Fibroblast of skin of abdomen (primary cell): Measurements from ENCODE around the gene OR11A1.
"Not testable (repeated sequence)": the region's sequence is repeated elsewhere in the genome, so short reads cannot be mapped to it uniquely, and the experiment has no call there.

ENCODE experiments used
- DNase-seq: peaks from one replicate; pipeline ENCODE4 v3.0.0-alpha.2; 2013

The OR11A1 gene

DNA sequence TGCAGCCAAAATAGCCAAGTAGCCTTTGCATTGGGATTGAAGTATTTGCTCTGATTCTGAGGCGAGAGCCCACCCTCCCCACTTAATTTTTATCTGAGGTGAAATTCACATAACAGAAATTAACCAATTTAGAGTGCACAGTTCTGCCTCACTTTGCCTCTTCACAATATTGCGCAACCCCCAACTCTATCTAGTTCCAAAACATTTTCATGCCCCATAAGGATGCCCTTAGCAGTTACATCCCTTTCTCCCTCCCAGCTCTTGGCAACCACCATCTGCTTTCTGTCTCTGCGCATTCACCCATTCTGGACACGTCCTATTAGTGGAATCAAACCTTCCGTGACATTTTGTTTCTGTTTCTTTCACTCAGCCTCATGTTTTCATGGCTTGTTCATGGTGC lies 21.9 kb upstream of the OR11A1 start:
- DNase-seq: no peak

DNA sequence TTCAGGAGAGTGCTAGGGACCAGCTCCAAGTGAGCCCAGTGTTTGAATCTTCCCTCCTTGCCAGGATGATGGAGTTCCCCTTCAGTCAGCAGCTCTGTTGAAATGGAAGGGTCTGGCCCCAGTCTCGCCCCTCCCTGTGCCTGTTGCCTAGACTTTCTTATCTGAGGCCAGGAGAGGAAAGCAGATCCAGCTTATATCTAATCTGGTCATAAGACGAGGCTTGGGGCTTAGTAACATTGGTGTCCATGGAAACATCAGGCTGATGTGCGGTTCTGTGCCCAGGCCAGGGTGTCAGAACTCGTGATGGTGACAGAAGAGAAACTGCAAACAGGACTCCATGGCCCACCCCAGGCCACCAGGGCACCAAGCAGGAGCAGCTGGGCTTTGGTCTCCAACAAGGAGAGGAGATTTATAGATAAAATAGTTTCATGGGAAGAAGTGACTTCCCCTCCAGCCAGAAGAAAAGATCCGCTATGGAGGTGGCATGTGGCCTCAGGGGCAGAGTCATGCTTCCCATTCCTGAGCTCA lies 21.1 kb upstream of the OR11A1 start:
- no peak for DNase-seq

DNA sequence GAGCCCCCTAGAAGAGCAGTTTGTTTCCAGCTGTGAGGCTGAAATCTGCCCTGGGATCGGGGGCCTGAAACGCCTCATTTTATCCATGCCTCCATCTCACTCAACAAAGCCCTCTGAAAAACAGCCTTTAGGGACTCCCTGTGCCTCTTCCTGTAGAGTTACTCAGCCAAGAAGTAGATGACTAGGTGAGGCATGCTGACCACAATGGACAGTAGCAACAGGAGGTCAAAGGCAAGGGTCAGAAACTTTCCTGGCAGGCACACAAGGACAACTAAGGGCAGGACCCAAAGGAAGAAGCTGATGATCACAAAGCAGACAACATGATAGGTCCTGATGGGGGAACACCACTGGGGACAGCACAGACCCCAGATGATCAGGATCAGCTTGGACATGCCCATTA lies 18.1 kb upstream of the OR11A1 start:
- DNase-seq: no peak

DNA sequence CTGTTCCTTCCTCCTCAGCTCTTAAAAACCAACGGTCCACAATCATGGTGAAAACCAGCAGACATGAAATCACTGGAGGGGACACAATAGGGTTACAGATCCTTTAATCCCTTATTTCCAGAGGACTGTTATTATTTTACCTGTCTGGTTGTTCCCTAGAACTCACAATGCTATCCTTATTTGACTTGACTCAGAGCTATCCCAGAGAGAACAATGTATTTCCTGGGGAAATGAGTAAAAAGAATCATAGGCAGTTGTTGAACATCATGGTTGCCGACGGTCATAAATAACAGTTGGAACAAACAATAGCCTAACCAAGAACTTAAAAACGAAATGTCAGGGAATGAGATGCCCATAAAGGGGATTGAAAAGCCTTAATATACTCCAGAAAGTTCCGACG lies 9.4 kb upstream of the OR11A1 start:
- DNase-seq: no peak

DNA sequence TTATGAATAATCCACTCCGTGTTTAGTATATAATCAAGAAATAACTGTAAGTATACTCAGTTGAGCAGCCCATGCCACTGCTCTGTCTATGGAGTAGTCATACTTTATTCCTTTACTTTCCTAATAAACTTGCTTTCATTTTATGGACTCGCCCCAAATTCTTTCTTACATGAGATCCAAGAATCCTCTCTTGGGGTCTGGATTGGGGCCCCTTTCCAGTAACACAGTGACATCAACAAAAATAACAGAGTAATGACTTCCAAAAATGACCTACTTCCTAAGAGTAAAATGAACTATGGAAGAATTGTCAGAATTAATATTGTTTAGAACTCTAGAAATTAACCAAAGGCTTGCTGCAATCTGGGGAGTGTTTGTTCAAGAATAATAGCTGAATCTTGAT lies 8.9 kb upstream of the OR11A1 start:
- DNase-seq: no peak

DNA sequence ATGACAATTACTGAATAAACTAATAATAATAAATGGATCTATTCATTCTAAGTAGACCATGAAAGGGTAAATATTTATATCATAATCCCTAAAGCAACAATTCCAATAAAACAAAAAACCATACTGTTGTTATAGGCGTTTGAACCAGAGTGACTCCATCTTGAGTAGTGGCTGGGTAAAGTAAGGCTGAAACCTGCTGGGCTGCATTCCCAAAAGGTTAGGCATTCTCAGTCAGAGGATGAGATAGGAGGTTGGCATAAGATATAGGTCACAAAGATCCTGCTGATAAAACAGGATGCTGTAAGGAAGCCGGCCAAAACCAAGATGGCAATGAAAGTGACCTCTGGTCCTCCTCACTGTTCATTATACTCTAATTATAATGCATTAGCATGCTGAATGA lies 8.4 kb upstream of the OR11A1 start:
- DNase-seq: no peak

DNA sequence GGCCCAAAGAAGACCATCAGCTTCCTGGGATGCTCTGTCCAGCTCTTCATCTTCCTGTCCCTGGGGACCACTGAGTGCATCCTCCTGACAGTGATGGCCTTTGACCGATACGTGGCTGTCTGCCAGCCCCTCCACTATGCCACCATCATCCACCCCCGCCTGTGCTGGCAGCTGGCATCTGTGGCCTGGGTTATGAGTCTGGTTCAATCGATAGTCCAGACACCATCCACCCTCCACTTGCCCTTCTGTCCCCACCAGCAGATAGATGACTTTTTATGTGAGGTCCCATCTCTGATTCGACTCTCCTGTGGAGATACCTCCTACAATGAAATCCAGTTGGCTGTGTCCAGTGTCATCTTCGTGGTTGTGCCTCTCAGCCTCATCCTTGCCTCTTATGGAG lies 5.2 kb upstream of the OR11A1 start:
- no peak for DNase-seq

DNA sequence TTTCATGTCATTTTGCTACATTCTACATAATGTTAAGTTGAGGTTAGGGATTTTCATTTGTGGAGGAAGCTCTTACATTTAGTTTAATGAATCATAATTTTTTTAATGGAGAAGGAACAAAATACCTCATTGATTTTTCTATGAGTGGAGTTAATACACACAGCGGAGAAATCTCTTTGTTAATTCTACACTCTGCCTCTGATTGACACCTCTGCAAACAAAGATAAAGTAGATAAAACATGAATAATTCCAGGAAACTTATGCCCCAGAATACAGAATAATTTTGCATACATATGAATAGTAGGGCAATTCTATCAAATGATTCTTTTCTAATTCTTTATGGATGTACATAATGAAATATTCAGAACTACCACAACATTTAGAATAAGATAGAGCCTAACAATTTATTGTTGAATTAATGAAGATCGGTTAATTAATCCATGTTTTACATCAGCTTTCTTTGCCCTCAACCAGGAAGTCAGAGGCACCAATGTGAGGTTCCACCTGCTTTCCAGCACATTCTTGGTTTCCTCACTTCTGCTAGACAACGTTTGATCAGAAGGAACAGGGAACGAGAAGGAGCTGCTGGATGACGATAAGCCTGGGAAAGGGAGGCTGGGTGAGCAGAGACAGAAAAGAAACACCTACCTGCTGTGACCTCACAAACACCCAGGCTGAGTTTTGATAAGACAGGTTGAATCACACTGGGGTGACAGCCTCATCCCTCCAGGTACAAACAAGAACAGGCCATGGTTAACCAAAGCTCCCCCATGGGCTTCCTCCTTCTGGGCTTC lies 4.3 kb upstream of the OR11A1 start:
- DNase-seq: no peak

DNA sequence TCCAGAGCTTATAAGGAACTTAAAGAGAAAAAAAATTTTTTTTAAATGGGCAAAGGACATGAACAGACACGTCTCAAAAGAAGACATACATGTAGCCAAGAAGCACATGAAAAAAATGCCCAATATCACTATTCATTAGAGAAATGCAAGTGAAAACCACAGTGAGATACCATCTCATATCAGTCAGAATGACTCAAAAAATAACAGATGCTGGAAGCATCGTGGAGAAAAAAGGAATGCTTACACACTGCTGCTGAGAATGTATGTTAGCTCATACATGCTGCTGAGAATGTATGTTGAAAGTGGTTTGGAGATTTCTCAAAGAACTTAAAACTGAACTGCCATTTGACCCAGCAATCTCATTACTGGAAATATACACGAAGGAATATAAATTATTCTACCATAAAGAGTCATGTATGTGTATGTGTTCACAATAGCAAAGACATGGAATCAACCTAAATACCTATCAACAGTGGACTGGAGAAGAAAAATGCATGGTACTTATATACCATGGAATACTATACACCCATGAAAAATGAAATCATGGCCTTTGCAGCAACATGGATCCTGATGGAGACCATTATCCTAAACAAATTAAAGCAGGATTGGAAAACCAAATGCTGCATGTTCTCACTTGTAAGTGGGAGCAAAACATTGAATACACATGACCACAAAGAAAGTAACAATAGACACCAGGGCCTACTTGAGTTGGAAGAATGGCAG lies 5.2 kb downstream of the OR11A1 start:
- no peak for DNase-seq

DNA sequence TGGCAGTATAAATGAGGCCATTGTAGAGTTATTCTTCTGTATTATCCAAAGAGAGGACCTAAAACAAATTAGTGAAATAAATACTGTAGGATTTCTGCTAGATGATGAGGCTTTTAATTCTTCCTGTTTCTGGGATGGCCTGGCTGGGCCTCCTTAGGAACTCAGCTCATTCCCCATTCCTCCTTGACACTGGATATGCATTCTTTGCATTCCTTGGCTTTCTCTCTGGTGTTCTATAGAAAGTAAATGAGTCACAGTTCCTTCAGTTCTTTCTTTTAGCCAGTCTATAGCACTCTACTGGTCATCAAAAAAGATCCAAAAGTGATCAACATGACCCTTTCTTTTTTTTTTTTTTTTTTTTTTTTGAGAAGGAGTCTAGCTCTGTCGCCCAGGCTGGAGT lies 9.2 kb downstream of the OR11A1 start:
- DNase-seq: no peak

DNA sequence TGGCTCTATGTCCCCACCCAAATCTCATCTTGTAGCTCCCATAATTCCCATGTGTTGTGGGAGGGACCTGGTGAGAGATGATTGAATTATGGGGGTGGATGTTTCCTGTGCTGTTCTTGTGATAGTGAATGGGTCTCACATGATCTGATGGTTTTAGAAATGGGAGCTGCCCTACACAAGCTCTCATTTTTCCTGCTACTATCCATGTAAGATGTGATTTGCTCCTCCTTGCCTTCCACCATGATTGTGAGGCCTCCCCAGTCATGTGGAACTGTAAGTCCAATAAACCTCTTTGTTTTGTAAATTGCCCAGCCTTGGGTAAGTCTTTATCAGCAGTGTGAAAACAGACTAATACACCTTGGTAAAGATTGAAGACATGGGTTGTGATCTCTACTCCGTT lies 12.8 kb downstream of the OR11A1 start:
- DNase-seq: not testable (repeated sequence)

DNA sequence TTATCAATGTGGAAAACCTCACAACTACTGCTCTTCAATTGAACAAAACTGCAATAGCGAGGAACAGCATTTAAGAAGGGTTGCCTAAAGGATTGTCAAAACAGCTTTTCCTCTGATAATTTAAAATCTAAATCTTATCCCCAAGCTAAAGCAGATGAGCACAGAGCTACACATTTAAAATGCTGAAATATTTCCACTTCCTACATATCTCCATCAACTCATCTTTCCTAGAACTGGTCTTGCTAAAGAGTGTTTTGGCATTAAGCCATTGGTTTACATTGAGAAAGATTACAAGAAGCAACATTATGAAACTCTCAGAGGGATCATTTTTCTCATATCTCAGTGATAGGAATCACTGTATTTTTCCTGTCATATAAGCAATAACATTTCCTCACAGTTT lies 14.2 kb downstream of the OR11A1 start:
- DNase-seq: no peak

DNA sequence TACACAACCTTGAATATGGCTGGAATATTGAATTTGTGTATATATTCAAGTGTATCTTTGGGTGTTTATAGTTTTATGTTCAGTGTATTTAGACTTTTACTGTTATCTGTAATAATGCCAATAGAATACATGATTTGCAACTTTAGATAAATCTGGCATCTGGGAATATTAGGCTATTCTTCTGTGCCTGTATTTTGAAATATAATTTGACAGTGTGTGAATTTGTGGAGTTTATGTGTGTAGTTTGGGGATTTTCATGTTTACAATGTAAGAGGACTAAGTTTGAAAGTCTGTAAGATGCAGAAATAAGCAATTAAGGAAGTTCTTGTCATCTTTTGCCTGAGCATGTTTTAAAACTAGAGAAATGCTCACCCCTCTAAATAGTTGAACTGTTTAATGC lies 17.9 kb downstream of the OR11A1 start, which contains the start of gene OR10C1:
TSS of gene OR10C1 (plus strand) at position 301 of the 400 bp plus-strand sequence. CDS start 710 bp downstream, outside the sequence.
- DNase-seq: no peak

DNA sequence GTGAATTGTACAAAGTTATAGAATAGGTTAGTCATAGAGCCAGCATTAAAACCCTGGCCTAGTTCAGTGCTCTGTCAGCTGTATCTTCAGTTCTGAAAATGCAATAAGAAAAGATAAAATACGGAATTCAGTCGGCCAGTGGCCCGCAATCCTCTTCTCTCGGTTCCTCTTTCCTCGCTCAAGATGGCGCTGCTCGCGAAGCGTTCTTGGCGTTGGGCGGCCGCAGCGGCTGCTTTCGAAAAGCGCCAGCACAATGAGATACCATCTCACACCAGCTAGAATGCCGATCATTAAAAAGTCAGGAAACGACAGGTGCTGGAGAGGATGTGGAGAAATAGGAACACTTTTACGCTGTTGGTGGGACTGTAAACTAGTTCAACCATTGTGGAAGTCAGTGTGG lies 20.1 kb downstream of the OR11A1 start:
- not testable (repeated sequence) for DNase-seq

DNA sequence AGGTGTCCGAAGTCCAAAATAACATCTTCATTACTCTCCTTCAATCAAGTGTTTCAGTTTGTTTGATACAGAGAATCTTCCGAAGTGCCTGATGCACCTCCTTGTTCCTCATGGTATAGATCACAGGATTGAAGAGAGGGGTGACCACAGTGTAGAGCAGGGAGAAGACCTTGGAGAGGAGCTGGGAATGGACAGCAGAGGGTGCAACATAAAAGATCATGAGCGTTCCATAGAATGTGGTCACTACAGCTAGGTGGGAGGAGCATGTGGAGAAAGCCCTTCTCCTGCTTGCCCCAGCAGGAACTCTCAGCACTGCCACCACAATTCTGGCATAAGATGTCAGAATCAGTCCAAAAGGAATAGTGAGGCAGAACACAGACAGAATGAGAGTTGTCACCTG lies 30.2 kb downstream of the OR11A1 start:
- DNase-seq: no peak

DNA sequence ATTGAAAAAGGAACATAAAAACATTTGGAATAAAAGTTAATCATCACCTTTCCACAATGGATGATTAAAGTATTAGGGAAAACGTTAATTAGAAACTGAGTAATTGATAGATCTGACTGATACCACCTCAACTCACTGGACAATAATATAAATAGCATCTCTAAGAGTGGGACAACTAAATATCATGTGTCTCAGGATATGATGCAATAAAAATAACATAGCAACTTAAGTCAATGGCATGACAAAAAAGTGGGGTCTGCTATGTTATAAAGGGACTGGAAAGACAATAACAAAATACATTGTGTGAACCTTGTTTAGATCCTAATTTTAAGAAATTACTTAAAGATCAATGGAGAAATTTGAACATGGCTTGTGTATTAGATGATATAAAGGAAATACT lies 31.8 kb downstream of the OR11A1 start:
- DNase-seq: no peak

DNA sequence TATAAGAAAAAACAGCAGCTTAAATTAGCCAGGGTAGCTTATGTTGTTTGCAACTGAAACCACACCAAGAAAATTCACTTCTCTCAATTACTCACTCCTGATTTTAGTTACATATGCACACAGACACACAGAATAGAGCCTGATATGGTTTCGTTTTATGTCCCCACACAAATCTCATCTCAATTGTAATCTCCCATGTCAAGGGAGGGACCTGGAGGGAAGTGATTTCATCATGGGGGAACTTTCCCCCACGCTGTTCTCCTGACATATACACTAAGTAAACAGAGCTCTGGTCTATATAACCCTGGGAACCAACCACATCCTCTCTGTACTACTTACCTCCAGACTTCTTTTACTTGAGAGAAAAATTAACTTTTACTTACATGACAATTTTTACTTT lies 32.3 kb downstream of the OR11A1 start:
- no peak for DNase-seq

DNA sequence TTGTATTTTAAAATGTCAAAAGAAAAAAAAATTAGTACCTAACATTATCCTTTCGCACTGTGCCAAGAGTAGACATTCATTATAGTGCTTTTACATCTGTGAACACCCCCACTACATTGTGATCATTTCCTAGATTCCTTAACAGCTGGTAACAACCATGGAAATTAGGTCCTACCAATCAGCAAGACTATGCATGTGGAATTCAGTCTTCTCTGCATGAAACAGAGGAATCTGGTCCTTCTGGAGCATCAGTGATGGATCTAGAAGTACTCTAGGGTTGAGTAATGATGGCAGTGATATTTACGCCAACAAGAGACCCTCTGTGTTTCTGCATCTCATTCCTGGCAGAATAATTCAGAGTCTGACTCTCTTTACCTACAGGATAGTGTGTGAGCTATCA lies 32.7 kb downstream of the OR11A1 start:
- no peak for DNase-seq

DNA sequence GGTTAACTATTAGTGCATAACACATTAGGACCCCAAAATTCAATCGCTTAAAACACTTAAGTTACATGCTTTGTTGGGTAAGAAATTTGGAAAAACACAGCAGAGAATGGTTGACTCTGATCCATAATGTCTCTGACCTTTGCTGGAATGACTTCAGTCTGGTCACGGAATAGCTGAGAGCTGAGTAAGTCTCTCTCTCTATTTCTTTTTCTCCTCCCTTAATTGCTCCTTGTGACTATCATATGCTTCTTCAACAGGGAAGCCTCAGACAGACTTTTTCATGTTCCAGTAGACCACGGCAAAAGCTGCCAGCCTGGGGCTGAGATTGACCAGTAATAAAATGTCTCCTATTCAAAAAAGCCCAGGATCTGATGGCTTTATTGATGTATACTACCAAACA lies 37.4 kb downstream of the OR11A1 start:
- DNase-seq: no peak

DNA sequence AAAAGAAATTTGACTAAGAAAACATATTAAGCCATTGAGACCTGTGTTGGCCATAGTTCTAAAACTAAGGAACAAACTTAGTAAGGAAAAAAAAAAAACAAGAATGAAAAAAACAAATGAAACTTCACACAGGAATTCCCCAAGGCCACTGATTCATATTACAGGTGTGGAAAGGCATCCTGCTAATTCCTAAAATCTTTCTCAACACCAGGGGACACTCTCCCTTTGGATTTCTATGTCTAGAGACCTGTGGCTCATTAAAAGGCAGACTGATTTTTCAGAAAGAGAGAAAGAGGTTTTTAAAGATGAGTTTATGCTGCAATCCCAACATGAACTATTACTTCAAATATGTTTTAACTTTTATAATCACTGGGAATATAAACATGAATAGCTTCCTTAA lies 42.3 kb downstream of the OR11A1 start, which contains the start of gene OR12D1:
TSS of gene OR12D1 (plus strand) at position 341 of the 400 bp plus-strand sequence.
- DNase-seq: no peak

DNA sequence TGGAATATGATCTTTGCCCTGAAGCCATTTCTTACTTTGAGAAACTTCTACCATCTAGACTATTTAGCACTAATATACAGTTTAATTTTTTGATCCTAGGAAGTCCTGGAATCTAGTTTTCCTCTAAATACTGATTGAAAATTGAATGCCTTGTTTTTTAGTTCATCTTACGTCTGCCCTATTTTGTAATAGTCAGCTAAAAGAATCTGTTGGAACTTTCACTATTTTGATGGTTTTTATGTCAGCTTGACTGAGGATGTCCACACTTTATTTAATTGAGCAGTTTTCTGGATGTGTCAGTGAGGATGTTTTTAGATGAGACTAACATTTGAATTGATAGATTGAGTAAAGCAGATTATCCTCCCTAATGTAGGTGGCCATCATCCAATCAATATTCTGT lies 53.1 kb downstream of the OR11A1 start:
- DNase-seq: no peak

DNA sequence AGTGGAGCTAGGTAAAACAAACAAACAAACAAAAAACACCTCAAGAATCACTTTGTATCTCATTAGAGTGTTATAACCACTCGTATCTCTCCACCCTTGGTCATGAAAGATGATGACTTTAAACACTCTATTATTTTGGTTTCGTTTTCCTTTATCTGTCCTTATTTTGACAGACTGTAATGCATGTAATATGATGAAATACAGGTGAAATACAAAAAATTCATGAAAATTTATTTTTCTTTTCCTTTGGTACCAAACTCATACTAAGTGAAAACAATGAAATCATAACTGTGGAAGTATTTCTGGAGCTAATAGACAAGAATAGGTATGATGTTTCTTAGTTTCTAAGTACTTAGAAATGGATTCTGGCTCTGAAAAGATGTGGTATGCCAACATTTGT lies 57.3 kb downstream of the OR11A1 start:
- DNase-seq: no peak

DNA sequence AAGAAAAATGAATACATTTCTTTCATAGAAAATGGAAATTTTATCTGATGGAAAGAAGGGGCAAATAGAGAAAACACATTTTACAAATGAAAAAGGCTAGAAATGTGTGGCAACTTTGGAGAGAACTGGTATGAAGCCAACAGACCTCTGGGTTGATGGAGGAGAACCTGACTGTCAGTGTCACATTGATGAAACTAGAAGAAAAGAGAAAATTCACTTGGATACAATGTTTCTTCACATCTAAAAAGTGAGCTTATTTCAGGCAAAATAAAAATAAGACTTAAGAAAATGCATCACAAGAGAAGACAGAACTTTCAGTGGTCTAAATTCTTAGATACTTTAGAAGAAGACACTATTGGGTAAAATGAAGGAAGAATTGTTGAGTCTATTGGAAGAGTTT lies 61.5 kb downstream of the OR11A1 start, which contains the start of gene OR12D2:
TSS of gene OR12D2 (plus strand) at position 301 of the 400 bp plus-strand sequence. CDS start 1,069 bp downstream, outside the sequence.
- no peak for DNase-seq

DNA sequence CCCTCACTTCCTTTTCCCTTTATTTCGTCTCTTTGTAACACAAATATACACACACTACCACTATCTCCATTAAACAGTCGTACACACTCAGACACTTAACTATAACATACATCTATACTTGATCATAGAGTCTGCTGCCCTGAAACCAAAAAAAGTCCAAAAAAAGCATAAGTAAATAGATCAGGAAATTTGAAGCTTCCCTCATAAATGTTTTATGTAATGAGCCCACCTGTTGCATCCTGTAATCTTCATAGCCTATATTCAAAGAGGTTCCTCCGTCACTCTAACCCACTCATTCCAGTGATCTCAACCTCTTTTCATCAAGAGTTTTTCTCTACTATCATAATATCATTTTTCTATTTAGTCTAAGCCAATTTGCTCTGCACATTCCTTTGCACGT lies 68.3 kb downstream of the OR11A1 start:
- DNase-seq: no peak
